ENCODE data around the gene ASAH2B.

DNA sequence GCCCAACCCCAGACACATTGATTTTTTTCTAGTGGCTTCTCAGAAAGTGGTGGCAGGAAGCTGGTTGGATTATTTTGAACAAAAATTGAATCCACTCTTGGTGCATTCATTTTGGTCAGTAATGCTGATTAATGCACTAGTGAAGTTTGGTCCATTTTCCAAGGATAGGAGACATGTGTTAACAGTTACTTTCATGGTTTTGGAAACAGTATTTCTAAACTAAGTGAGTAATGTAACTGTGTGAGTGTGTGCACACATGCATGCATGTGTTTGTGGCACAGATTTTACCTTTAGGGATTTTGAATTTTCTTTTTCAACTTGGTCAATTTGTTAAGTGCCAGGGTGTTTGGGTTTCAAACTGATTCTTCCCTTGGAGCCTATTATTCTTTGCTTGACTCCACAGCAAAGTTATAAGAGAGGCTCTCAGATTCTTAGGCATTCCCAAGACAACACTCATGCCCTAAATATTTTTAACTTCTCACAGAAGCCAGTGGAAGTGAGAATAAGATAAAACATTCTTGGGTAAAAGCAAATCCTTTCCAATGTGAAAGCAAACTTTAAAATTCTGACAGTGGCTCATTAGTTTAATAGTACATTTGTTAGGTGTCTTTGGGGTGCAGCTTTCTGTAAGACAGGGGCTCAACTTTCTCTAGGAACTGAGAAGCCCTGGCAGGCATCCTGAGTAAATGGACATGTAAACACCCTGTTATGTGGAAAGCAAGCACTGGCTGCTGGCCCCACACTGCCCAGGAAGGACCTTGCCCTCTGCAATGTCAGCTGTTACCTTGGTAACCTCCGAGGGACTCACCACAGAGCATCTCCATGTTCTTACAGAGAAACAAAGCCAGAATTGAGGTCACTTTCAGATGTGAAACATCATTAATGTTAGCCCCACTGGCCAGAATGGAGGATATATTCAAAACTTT lies 68.4 kb downstream of the ASAH2B start:
- TF ChIP-seq, protein P1, sequence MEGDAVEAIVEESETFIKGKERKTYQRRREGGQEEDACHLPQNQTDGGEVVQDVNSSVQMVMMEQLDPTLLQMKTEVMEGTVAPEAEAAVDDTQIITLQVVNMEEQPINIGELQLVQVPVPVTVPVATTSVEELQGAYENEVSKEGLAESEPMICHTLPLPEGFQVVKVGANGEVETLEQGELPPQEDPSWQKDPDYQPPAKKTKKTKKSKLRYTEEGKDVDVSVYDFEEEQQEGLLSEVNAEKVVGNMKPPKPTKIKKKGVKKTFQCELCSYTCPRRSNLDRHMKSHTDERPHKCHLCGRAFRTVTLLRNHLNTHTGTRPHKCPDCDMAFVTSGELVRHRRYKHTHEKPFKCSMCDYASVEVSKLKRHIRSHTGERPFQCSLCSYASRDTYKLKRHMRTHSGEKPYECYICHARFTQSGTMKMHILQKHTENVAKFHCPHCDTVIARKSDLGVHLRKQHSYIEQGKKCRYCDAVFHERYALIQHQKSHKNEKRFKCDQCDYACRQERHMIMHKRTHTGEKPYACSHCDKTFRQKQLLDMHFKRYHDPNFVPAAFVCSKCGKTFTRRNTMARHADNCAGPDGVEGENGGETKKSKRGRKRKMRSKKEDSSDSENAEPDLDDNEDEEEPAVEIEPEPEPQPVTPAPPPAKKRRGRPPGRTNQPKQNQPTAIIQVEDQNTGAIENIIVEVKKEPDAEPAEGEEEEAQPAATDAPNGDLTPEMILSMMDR (conservative IDR thresholded peaks at IDR 0.05; ENCODE audit: low read length) = no peak
- no peak for TF ChIP-seq EZH2phosphoT487 (IDR thresholded peaks at IDR 0.05; ENCODE audit: borderline replicate concordance, low read depth, low read length)
